ENCODE results near the gene OR12D3.
"Not testable (repeated sequence)": the region's sequence is repeated elsewhere in the genome, so short reads cannot be mapped to it uniquely, and the experiment has no call there.

The OR12D3 gene

DNA sequence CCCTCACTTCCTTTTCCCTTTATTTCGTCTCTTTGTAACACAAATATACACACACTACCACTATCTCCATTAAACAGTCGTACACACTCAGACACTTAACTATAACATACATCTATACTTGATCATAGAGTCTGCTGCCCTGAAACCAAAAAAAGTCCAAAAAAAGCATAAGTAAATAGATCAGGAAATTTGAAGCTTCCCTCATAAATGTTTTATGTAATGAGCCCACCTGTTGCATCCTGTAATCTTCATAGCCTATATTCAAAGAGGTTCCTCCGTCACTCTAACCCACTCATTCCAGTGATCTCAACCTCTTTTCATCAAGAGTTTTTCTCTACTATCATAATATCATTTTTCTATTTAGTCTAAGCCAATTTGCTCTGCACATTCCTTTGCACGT, 13.4 kb upstream of the OR12D3 start:
- TF ChIP-seq, protein P1, sequence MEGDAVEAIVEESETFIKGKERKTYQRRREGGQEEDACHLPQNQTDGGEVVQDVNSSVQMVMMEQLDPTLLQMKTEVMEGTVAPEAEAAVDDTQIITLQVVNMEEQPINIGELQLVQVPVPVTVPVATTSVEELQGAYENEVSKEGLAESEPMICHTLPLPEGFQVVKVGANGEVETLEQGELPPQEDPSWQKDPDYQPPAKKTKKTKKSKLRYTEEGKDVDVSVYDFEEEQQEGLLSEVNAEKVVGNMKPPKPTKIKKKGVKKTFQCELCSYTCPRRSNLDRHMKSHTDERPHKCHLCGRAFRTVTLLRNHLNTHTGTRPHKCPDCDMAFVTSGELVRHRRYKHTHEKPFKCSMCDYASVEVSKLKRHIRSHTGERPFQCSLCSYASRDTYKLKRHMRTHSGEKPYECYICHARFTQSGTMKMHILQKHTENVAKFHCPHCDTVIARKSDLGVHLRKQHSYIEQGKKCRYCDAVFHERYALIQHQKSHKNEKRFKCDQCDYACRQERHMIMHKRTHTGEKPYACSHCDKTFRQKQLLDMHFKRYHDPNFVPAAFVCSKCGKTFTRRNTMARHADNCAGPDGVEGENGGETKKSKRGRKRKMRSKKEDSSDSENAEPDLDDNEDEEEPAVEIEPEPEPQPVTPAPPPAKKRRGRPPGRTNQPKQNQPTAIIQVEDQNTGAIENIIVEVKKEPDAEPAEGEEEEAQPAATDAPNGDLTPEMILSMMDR (IDR thresholded peaks at IDR 0.05): no peak
- TF ChIP-seq ZFX (IDR thresholded peaks at IDR 0.05; ENCODE audit: borderline replicate concordance): no peak
- H3K27ac ChIP-seq: no peak overlapping the region

DNA sequence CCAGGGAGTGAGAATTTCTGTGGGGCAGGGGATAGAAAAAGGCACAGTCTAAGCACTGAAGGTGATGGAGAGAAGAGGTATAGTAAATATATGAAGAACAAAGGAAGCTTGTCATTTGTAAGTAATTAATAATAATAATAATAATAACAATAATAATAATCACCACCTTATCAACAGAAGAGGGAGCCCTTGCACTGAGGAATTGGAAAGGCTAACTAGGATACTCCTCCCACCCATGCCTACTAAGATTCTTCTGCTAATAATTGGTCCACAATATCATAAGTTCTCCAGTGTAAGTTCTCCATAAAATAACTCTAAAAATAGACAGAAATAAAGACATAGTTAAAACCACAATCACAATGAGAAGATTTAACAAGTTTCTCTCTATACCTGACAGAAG, 912 bp upstream of the OR12D3 start:
- no peak overlapping the region for H3K27ac ChIP-seq
- TF ChIP-seq ZFX (IDR thresholded peaks at IDR 0.05; ENCODE audit: borderline replicate concordance): no peak
- TF ChIP-seq, protein P1 (IDR thresholded peaks at IDR 0.05): no peak

DNA sequence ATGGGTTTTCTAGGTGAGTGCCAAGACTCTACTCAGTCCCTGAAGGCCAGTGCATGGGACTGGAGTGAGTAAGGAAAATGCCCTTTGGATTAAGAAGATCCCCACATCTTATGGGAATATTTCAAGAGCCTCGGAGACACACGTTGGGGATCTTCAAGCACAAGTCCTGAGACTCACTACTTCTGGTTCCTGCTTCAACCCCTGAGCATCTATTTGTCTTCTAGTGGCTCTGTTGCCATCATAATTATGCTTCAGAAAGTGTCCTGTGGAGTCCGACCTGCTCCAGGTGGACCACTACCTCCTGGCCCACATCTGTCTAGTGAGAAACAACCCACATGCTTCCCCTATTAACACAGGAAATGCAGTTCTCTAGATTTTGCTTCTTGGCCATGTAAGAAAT, 6.3 kb downstream of the OR12D3 start, which contains the start of gene OR5V1:
TSS of gene OR5V1 (minus strand) at position 101 of the 400 bp plus-strand sequence. CDS start 12,670 bp downstream, outside the sequence.
- TF ChIP-seq, protein P1 (IDR thresholded peaks at IDR 0.05): no peak
- TF ChIP-seq ZFX (IDR thresholded peaks at IDR 0.05; ENCODE audit: borderline replicate concordance): no peak

DNA sequence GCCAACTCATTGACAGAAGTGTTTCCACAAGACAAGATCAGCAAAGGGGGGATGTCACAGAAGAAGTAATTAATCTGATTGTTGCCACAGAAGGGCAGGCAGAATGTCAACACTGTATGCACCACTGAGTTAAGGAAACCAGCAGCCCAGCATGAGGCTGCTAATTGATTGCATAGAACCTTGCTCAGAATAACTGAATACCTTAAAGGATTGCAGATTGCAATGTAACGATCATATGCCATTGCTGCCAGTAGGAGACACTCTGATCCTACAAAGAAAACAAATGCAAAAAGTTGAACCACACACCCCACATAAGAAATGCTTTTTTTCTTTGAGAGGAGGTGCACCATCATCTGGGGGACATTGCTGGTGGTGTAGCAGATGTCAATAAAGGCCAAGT, 19.5 kb downstream of the OR12D3 start:
- TF ChIP-seq ZFX (IDR thresholded peaks at IDR 0.05; ENCODE audit: borderline replicate concordance): no peak
- TF ChIP-seq, protein P1 (IDR thresholded peaks at IDR 0.05): no peak

More for the DNA sequence above, 6.3 kb downstream of the OR12D3 start, which contains the start of gene OR5V1:
- no peak within 1 kb of the TSS for H3K27ac ChIP-seq

DNA sequence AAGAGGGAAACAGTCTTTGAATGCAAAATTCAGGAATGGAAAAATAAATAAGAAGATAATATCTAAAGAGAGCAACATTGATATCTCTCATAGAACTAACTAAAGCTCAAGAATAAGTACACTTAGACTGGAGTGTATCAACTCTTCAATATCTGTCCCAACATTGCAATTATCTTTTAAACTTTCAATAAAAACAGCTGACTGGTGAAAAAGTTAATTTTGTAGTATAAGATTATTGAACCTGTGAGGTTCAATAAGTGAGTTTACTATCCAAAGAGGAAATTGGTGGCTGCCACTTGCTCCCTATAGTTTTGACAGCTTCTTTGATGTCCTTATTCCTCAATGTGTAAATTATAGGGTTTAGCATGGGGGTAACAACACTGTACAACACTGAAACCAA, 20.1 kb downstream of the OR12D3 start:
- TF ChIP-seq, protein P1 (IDR thresholded peaks at IDR 0.05): no peak
- no peak for TF ChIP-seq ZFX (IDR thresholded peaks at IDR 0.05; ENCODE audit: borderline replicate concordance)
- H3K27ac ChIP-seq: no peak overlapping the region

More for the DNA sequence above, 19.5 kb downstream of the OR12D3 start:
- no peak overlapping the region for H3K27ac ChIP-seq

DNA sequence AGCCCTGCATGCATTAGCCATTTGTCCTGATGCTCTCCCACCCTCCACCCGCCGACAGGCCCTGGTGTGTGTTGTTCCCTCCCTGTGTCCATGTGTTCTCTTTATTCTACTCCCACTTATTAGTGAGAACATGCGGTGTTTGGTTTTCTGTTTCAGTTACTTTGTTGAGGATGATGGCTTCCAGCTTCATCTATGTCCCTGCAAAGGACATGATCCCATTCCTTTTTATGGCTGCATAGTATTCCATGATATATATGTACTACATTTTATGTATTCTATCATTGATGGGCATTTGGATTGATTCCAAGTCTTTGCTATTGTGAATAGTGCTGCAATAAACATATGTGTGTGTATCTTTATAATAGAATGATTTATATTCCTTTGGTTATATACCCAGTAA, 25.7 kb downstream of the OR12D3 start:
- H3K27ac ChIP-seq: not testable (repeated sequence)

DNA sequence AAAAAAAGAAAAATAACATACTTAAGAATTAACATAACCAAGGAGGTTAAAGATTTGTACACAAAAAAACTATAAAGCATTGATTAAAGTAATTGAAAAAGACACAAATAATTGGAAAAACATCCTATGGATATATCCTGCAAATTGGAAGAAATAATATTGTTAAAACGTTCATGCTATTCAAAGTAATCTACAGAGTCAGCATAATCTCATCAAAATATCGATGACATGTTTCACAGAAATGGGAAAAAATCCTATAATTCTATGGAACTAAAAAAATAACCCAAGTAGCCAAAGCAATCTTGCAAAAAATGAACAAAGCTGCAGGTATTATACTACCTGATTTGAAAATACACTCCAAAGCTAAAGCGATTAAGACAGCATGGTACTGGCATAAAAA, 29.7 kb downstream of the OR12D3 start:
- TF ChIP-seq, protein P1 (IDR thresholded peaks at IDR 0.05): no peak
- no peak for TF ChIP-seq ZFX (IDR thresholded peaks at IDR 0.05; ENCODE audit: borderline replicate concordance)
- no peak overlapping the region for H3K27ac ChIP-seq

DNA sequence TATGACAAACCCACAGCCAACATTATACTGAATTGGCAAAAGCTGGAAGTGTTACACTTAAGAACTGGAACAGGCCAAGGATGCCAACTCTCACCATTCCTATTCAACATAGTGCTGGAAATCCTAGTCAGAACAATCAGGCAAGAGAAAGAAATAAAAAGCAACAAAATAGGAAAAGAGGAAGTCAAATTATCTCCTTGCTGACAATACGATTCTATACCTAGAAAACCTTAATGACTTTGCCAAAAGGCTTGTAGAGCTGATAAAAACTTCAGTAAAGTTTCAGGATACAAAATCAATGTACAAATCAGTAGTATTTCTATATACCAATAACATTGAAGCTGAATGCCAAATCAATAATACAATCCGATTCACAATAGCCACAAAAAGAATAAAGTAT, 38.8 kb downstream of the OR12D3 start:
- TF ChIP-seq, protein P1 (IDR thresholded peaks at IDR 0.05): no peak
- no peak for TF ChIP-seq ZFX (IDR thresholded peaks at IDR 0.05; ENCODE audit: borderline replicate concordance)
- no peak overlapping the region for H3K27ac ChIP-seq
